NB4 (cell line): ENCODE measurements around the gene MYDGF.

Experiments
- CTCF ChIP-seq: IDR thresholded peaks from one replicate; pipeline ENCODE4 v1.5.1; 2012; ENCODE audit warnings: low read depth, low read length
- MAX ChIP-seq: IDR thresholded peaks from 2 replicates; pipeline ENCODE4 v1.6.1; 2011; ENCODE audit warnings: low read depth, low read length
- MYC ChIP-seq: IDR thresholded peaks from 2 replicates; pipeline ENCODE4 v1.6.1; 2011; ENCODE audit warnings: low read depth, low read length
- POLR2A ChIP-seq: IDR thresholded peaks from 2 replicates; pipeline ENCODE4 v1.6.1; 2011; ENCODE audit warnings: mild to moderate bottlenecking; ENCODE audit not compliant: insufficient read length; ENCODE audit errors: extremely low read depth

- TF ChIP-seq POLR2A: no peak
- TF ChIP-seq CTCF: no peak
- TF ChIP-seq MAX: no peak
- TF ChIP-seq MYC: no peak
Observed at GRCh38 chr19:4686700-4687099, 16.6 kb upstream of the MYDGF start.
